Ascending aorta (tissue), 2 donors: ENCODE results near the gene TMEM150B. TPM values are rescaled to one million over a fixed set of nuclear protein-coding genes. Genes with fewer than 3 reads are reported as not detected.

Experiments
- DNase-seq, 2 donors: peaks; one replicate each; pipeline ENCODE4 v3.0.0-alpha.2; 2019; ENCODE audit warnings: low spot score in 2 of 2
- H3K27ac ChIP-seq, 2 donors: fragments of 200-600 bp; sonication (generic); one replicate each; pipeline ENCODE4 v1.5.1; 2016 to 2017; ENCODE audit warnings: mild to moderate bottlenecking in 1 of 2
- H3K27me3 ChIP-seq: fragments of 200-600 bp; sonication (generic); one replicate; pipeline ENCODE4 v1.5.1; 2017
- H3K36me3 ChIP-seq, 2 donors: fragments of 200-600 bp; sonication (generic); one replicate each; pipeline ENCODE4 v1.5.1; 2016
- H3K4me1 ChIP-seq, 2 donors: fragments of 200-600 bp; sonication (generic); one replicate each; pipeline ENCODE4 v1.5.1; 2016 to 2017; ENCODE audit warnings: mild to moderate bottlenecking in 1 of 2
- H3K4me3 ChIP-seq, 2 donors: fragments of 200-600 bp; sonication (generic); one replicate each; pipeline ENCODE4 v1.5.1; 2016 to 2017; ENCODE audit warnings: mild to moderate bottlenecking in 1 of 2
- H3K9me3 ChIP-seq, 2 donors: fragments of 200-600 bp; sonication (generic); one replicate each; pipeline ENCODE4 v1.5.1; 2016
- CTCF ChIP-seq, 3 experiments: fragments of 200-600 bp in 2 of 3; fragments of 450-650 bp in 1 of 3; sonication (generic) in 2 of 3; IDR thresholded peaks; one replicate each; pipeline ENCODE4 v1.5.1; 2016 to 2019; ENCODE audit warnings: antibody characterized with exemption in 3 of 3, mild to moderate bottlenecking in 1 of 3, moderate library complexity in 1 of 3
- intact Hi-C: fragments of 100-400 bp; cut with DNase I; formaldehyde crosslinking; loops from one replicate; pipeline ENCODE4 v1.15.1; 2023
- total RNA-seq: library from RNA; depleted of rRNA; stranded (reverse); fragments of >200 nt; gene quantifications from one replicate; pipeline ENCODE4 v1.1.0, GENCODE V29; 2016

The TMEM150B gene
- total RNA-seq, 1 donor from 2014 or later, result not detected

- Histone ChIP-seq H3K27ac (no peak overlapping the region), H3K9me3 (no peaks in the 10 kb centered on the region), H3K4me3 (peak overlapping the region in 1 of 2 donors; percentile 32), H3K4me1 (peaks cover 0 to 5% of the 10 kb centered on the region in 2 donors), H3K36me3 (no peaks in the 10 kb centered on the region), H3K27me3 (peaks cover 14% of the 10 kb centered on the region)
- DNase-seq, result no peak
- intact Hi-C loops, result no loop called here
- no peak for TF ChIP-seq CTCF (IDR thresholded peaks at IDR 0.05)
Measured at GRCh38 chr19:55369653-55370304, 44.6 kb upstream of the TMEM150B start.

GRCh38 chr19:55368701-55369563, 43.8 kb upstream of the TMEM150B start:
- Histone ChIP-seq H3K27ac (no peak overlapping the region), H3K36me3 (no peaks in the 10 kb centered on the region), H3K4me1 (peaks cover 0 to 5% of the 10 kb centered on the region in 2 donors), H3K4me3 (peak overlapping the region; percentile 43 to 50), H3K9me3 (no peaks in the 10 kb centered on the region), H3K27me3 (peaks cover 11% of the 10 kb centered on the region)
- no peak for DNase-seq
- TF ChIP-seq CTCF (IDR thresholded peaks at IDR 0.05), result no peak
- intact Hi-C loops, result no loop called here

DNA sequence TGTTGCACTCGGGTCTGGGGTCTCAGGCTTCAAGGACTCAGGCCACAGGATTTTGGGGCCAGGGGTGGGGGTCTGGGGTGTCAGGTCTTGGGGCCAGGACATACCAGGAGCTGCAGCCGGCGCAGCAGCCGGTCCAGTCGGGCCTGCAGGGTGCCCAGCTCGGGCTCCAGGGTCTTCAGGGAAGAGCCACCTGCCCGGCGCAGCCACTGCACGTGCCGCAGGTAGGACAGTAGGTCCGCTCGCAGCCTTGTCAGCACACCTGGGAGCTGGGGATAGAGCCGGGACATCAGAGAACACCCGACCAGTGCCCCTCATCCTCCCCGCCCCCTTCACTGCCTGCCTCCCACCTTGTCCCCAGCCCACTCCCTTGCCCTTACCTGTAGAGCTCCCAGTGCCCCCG, 43.0 kb upstream of the TMEM150B start:
- Histone ChIP-seq H3K4me3 (no peak overlapping the region), H3K4me1 (peaks cover 0 to 5% of the 10 kb centered on the region in 2 donors), H3K9me3 (no peaks in the 10 kb centered on the region), H3K27ac (no peak overlapping the region), H3K27me3 (peaks cover 8% of the 10 kb centered on the region), H3K36me3 (no peaks in the 10 kb centered on the region)
- intact Hi-C loops, result no loop called here
- no peak for DNase-seq
- no peak for TF ChIP-seq CTCF (IDR thresholded peaks at IDR 0.05)

GRCh38 chr19:55366790-55367189, 41.6 kb upstream of the TMEM150B start:
- no peak overlapping the region for H3K27ac ChIP-seq
- no peak for DNase-seq
- H3K27me3 ChIP-seq, result peaks cover 8% of the 10 kb centered on the region
- peaks cover 0 to 5% of the 10 kb centered on the region in 2 donors for H3K4me1 ChIP-seq
- no peaks in the 10 kb centered on the region for H3K9me3 ChIP-seq
- no peak for TF ChIP-seq CTCF (IDR thresholded peaks at IDR 0.05)
- no peaks in the 10 kb centered on the region for H3K36me3 ChIP-seq
- H3K4me3 ChIP-seq, result no peak overlapping the region
- intact Hi-C loops, result no loop called here

GRCh38 chr19:55365964-55366363, 40.8 kb upstream of the TMEM150B start:
- DNase-seq, result no peak
- intact Hi-C loops, result no loop called here
- no peak for TF ChIP-seq CTCF (IDR thresholded peaks at IDR 0.05)
- Histone ChIP-seq H3K36me3 (no peaks in the 10 kb centered on the region), H3K27ac (no peak overlapping the region), H3K4me1 (peaks cover 0 to 5% of the 10 kb centered on the region in 2 donors), H3K9me3 (no peaks in the 10 kb centered on the region), H3K27me3 (peaks cover 8% of the 10 kb centered on the region), H3K4me3 (no peak overlapping the region)
